HepG2 (cell line): ENCODE measurements around the gene THAP2. TPM values are rescaled to one million over a fixed set of nuclear protein-coding genes. Genes with fewer than 3 reads are reported as not detected.

Experiments
- ATAC-seq: fragments of 200-7000 bp; cut with Tn5 transposase; 3 replicates; pipeline ENCODE4 v1.9.1; 2020; ENCODE audit warnings: mild to moderate bottlenecking, moderate library complexity
- BruUV-seq: library from RNA; stranded (reverse); fragments of 400-500 nt; replicated peaks from 2 replicates; lab custom pipeline; 2021; lab: Mats Ljungman, UMichigan
- CTCF ChIA-PET: fragments of 300-600 bp; formaldehyde crosslinking; extraction: SDS; loops from one replicate; lab custom pipeline; 2021; ENCODE audit warnings: low total read pairs, inconsistent platforms, low intra/inter-chr PET ratio; lab: Yijun Ruan, JAX
- POLR2A ChIA-PET: fragments of 350-600 bp; sonication (Branson Sonifier 250); formaldehyde crosslinking; loops from one replicate; lab custom pipeline; 2020; ENCODE audit warnings: antibody characterized with exemption, inconsistent platforms; lab: Yijun Ruan, JAX
- DNase-seq: peaks from one replicate; pipeline ENCODE4 v3.0.0-alpha.2; 2015; ENCODE audit warnings: low spot score
- FAIRE-seq: peaks from 3 replicates; lab custom pipeline; 2011; peaks lifted over from hg19 to GRCh38; lab: Jason Lieb, UNC
- H2AFZ ChIP-seq: one replicate; pipeline ENCODE4 v1.6.1; 2011; ENCODE audit warnings: low read length, inconsistent platforms
- H3K27ac ChIP-seq: fragments of 300-600 bp; 3 replicates; pipeline ENCODE4 v1.8.0; 2011; ENCODE audit warnings: mixed run types, mild to moderate bottlenecking, mixed read lengths, low read length, inconsistent platforms; ENCODE audit not compliant: insufficient read depth; ENCODE audit errors: extremely low read length
- H3K27me3 ChIP-seq, 2 experiments: fragments of 200-600 bp in 1 of 2; 2 replicates in 1 of 2; 3 replicates in 1 of 2; pipeline versions ENCODE4 v1.6.0 to v1.8.0; 2011; ENCODE audit warnings: low read length in 2 of 2, mild to moderate bottlenecking in 2 of 2, moderate library complexity in 2 of 2, inconsistent platforms in 1 of 2; ENCODE audit not compliant: insufficient read depth in 2 of 2, control insufficient read depth in 1 of 2
- H3K36me3 ChIP-seq, 2 experiments: fragments of 200-600 bp in 1 of 2; replicated peaks in 1 of 2; 2 replicates in 1 of 2; 3 replicates in 1 of 2; pipeline versions ENCODE4 v1.5.1 to v1.8.0; 2011; ENCODE audit warnings: low read length in 2 of 2, inconsistent platforms in 1 of 2; ENCODE audit not compliant: insufficient read depth in 2 of 2, control insufficient read depth in 1 of 2
- H3K4me1 ChIP-seq: 2 replicates; pipeline ENCODE4 v1.5.1; 2012; ENCODE audit warnings: low read length, inconsistent platforms; ENCODE audit not compliant: insufficient read depth
- H3K4me2 ChIP-seq: 2 replicates; pipeline ENCODE4 v1.6.0; 2011; ENCODE audit warnings: low read depth, low read length, inconsistent platforms
- H3K4me3 ChIP-seq, 3 experiments: fragments of 200-600 bp in 1 of 3; sonication (generic), shearing (Covaris generic) in 1 of 3; replicated peaks in 1 of 3; 2 replicates each; pipeline ENCODE4 v1.5.1; 2011 to 2016; ENCODE audit warnings: low read length in 3 of 3, inconsistent platforms in 2 of 3, low read depth in 2 of 3, mild to moderate bottlenecking in 2 of 3, control low read depth in 1 of 3, mixed read lengths in 1 of 3; ENCODE audit not compliant: insufficient read depth in 1 of 3
- H3K79me2 ChIP-seq: one replicate; pipeline ENCODE4 v1.6.1; 2011; ENCODE audit warnings: low read length, inconsistent platforms; ENCODE audit not compliant: insufficient read depth
- H3K9ac ChIP-seq: 2 replicates; pipeline ENCODE4 v1.6.0; 2011; ENCODE audit warnings: mild to moderate bottlenecking, low read depth, low read length, inconsistent platforms; ENCODE audit not compliant: insufficient read depth
- H3K9me3 ChIP-seq: 2 replicates; pipeline ENCODE4 v1.5.1; 2012; ENCODE audit warnings: mild to moderate bottlenecking, low read length
- H4K20me1 ChIP-seq: 2 replicates; pipeline ENCODE4 v1.6.0; 2011; ENCODE audit warnings: inconsistent platforms, mild to moderate bottlenecking, low read length, moderate library complexity; ENCODE audit not compliant: insufficient read depth
- MED1 ChIP-seq: sonication (generic); formaldehyde crosslinking; IDR thresholded peaks from 2 replicates; pipeline ENCODE4 v1.4.0; 2020; ENCODE audit warnings: missing genetic modification reagents
- PAWR ChIP-seq: sonication (generic); formaldehyde crosslinking; IDR thresholded peaks from 2 replicates; pipeline ENCODE4 v1.4.0; 2020; ENCODE audit warnings: missing genetic modification reagents, mild to moderate bottlenecking, borderline replicate concordance
- POLR2A ChIP-seq, 2 experiments: IDR thresholded peaks; 2 replicates each; pipeline ENCODE4 v1.6.1; 2011; ENCODE audit warnings: low read depth in 2 of 2, low read length in 2 of 2, mild to moderate bottlenecking in 1 of 2, moderate library complexity in 1 of 2; ENCODE audit not compliant: insufficient read depth in 1 of 2
- ZNF256 ChIP-seq: sonication (generic); formaldehyde crosslinking; conservative IDR thresholded peaks from 2 replicates; pipeline ENCODE4 v1.4.0; 2020; ENCODE audit warnings: missing genetic modification reagents
- ZNF260 ChIP-seq: sonication (generic); formaldehyde crosslinking; IDR thresholded peaks from 2 replicates; pipeline ENCODE4 v1.4.0; 2020; ENCODE audit warnings: missing genetic modification reagents, low read depth, mild to moderate bottlenecking, borderline replicate concordance
- ZNF530 ChIP-seq: sonication (generic); formaldehyde crosslinking; IDR thresholded peaks from 2 replicates; pipeline ENCODE4 v1.5.0; 2020; ENCODE audit warnings: low read depth, mild to moderate bottlenecking, missing genetic modification reagents
- ZNF550 ChIP-seq: sonication (generic); formaldehyde crosslinking; IDR thresholded peaks from 2 replicates; pipeline ENCODE4 v1.4.0; 2020; ENCODE audit warnings: mild to moderate bottlenecking, missing genetic modification reagents, borderline replicate concordance
- ZNF709 ChIP-seq: sonication (generic); formaldehyde crosslinking; IDR thresholded peaks from 2 replicates; pipeline ENCODE4 v1.5.0; 2020; ENCODE audit warnings: mild to moderate bottlenecking, missing genetic modification reagents
- ZNF749 ChIP-seq: sonication (generic); formaldehyde crosslinking; IDR thresholded peaks from 2 replicates; pipeline ENCODE4 v1.8.0; 2022; ENCODE audit warnings: mild to moderate bottlenecking, missing genetic modification reagents, moderate library complexity, borderline replicate concordance
- ZNF83 ChIP-seq: sonication (generic); formaldehyde crosslinking; IDR thresholded peaks from 2 replicates; pipeline ENCODE4 v1.4.0; 2020; ENCODE audit warnings: missing genetic modification reagents, mild to moderate bottlenecking, borderline replicate concordance
- WGBS: methylation state at CpG from one replicate; pipeline ENCODE4 v1.1.6; 2017; ENCODE audit warnings: low lambda C conversion rate; 5-methylcytosine and 5-hydroxymethylcytosine counted together
- in situ Hi-C: cut with HindIII; loops from 2 replicates; pipeline ENCODE4 v1.10.0; 2017; ENCODE audit warnings: low pct_unique_long_range_greater_than_20kb; ENCODE audit not compliant: extremely low pct_ligation_motif_present
- intact Hi-C: fragments of 100-400 bp; cut with micrococcal nuclease; formaldehyde crosslinking; loops from one replicate; pipeline ENCODE4 v1.10.0; 2022; ENCODE audit not compliant: unreplicated experiment
- polyA plus RNA-seq, 8 experiments: library from polyadenylated mRNA; depleted of rRNA in 3 of 8; stranded (reverse) in 7 of 8; unstranded in 1 of 8; fragments of >200 nt; fragmentation: Illumina TruSeq in 4 of 8; extraction: Trizol in 4 of 8; gene quantifications; 2 replicates each; pipeline versions ENCODE4 v1.2.1 to v1.2.3, GENCODE V29; 2011 to 2016; ENCODE audit warnings: low read depth in 4 of 8, missing spikeins in 1 of 8, mixed read lengths in 1 of 8; ENCODE audit not compliant: insufficient read depth in 1 of 8
- total RNA-seq, 5 experiments: library from RNA; depleted of rRNA; stranded (reverse); fragments of >200 nt; fragmentation: Illumina TruSeq; extraction: Trizol; gene quantifications; 2 replicates each; pipeline ENCODE4 v1.2.3, GENCODE V29; 2016; ENCODE audit warnings: low read depth in 1 of 5
- TF ChIP-seq, protein P1 (sequence below): IDR thresholded peaks from 2 replicates; pipeline ENCODE4 v1.6.1; 2012; ENCODE audit warnings: inconsistent platforms
- TF ChIP-seq, protein P2 (sequence below): sonication (generic); formaldehyde crosslinking; IDR thresholded peaks from 2 replicates; pipeline ENCODE4 v1.4.0; 2020; ENCODE audit warnings: missing genetic modification reagents
- TF ChIP-seq, protein P3 (sequence below): sonication (generic); formaldehyde crosslinking; IDR thresholded peaks from 2 replicates; pipeline ENCODE4 v1.4.0; 2020; ENCODE audit warnings: mild to moderate bottlenecking, missing genetic modification reagents, borderline replicate concordance

The THAP2 gene
- total and polyA plus RNA-seq, 2 of the 13 experiments (the other 11 are each of a cell fraction or from before 2014, with no cell fraction given), result 5.2 to 6.2 TPM

DNA sequence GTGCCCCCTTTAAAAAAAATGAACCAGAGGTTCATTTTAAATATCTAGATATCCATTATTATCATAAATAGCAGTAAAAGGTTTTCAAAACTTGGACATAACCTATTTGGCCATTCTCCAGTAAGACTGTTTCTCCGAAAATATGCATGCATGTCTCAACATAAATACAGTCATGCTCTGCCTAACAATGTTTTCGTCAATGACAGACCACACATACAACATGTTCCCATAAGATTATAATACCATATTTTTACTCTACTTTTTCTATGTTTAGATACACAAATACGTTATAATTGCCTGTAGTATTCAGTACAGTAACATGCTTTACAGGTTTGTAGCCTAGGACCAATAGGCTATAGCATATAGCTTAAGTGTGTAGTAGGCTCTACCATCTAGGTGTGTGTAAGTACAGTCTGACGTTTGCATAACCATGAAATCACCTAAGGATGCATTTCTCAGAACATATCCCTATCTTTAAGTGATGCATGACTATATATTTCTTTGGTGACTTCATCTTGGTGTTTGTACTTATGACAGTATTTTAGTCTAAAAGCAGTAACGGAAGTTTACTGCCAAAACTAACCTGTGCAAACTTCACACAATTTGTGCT, 25.0 kb downstream of the THAP2 start:
- no peak overlapping the region for H3K4me3 ChIP-seq
- H3K79me2 ChIP-seq, result peaks cover 9% of the 10 kb centered on the region
- no TSS peak for BruUV-seq
- no peak for FAIRE-seq
- TF ChIP-seq ZNF550 (no peak), POLR2A (IDR thresholded peaks at IDR 0.05; ENCODE audit: insufficient read depth in 1 of 2, low read depth in 2 of 2, low read length in 2 of 2) (no peak), MED1 (CRISPR knock-in tag) (no peak), ZNF256 (CRISPR knock-in tag) (no peak), ZNF709 (CRISPR knock-in tag) (no peak), ZNF749 (CRISPR knock-in tag) (no peak), ZNF260 (CRISPR knock-in tag) (no peak), ZNF83 (CRISPR knock-in tag) (no peak), ZNF530 (no peak), PAWR (no peak)
- TF ChIP-seq, protein P1, sequence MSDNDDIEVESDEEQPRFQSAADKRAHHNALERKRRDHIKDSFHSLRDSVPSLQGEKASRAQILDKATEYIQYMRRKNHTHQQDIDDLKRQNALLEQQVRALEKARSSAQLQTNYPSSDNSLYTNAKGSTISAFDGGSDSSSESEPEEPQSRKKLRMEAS, result no peak
- TF ChIP-seq, protein P2, sequence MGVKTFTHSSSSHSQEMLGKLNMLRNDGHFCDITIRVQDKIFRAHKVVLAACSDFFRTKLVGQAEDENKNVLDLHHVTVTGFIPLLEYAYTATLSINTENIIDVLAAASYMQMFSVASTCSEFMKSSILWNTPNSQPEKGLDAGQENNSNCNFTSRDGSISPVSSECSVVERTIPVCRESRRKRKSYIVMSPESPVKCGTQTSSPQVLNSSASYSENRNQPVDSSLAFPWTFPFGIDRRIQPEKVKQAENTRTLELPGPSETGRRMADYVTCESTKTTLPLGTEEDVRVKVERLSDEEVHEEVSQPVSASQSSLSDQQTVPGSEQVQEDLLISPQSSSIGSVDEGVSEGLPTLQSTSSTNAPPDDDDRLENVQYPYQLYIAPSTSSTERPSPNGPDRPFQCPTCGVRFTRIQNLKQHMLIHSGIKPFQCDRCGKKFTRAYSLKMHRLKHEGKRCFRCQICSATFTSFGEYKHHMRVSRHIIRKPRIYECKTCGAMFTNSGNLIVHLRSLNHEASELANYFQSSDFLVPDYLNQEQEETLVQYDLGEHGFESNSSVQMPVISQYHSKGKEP (CRISPR knock-in tag), result no peak
- TF ChIP-seq, protein P3, sequence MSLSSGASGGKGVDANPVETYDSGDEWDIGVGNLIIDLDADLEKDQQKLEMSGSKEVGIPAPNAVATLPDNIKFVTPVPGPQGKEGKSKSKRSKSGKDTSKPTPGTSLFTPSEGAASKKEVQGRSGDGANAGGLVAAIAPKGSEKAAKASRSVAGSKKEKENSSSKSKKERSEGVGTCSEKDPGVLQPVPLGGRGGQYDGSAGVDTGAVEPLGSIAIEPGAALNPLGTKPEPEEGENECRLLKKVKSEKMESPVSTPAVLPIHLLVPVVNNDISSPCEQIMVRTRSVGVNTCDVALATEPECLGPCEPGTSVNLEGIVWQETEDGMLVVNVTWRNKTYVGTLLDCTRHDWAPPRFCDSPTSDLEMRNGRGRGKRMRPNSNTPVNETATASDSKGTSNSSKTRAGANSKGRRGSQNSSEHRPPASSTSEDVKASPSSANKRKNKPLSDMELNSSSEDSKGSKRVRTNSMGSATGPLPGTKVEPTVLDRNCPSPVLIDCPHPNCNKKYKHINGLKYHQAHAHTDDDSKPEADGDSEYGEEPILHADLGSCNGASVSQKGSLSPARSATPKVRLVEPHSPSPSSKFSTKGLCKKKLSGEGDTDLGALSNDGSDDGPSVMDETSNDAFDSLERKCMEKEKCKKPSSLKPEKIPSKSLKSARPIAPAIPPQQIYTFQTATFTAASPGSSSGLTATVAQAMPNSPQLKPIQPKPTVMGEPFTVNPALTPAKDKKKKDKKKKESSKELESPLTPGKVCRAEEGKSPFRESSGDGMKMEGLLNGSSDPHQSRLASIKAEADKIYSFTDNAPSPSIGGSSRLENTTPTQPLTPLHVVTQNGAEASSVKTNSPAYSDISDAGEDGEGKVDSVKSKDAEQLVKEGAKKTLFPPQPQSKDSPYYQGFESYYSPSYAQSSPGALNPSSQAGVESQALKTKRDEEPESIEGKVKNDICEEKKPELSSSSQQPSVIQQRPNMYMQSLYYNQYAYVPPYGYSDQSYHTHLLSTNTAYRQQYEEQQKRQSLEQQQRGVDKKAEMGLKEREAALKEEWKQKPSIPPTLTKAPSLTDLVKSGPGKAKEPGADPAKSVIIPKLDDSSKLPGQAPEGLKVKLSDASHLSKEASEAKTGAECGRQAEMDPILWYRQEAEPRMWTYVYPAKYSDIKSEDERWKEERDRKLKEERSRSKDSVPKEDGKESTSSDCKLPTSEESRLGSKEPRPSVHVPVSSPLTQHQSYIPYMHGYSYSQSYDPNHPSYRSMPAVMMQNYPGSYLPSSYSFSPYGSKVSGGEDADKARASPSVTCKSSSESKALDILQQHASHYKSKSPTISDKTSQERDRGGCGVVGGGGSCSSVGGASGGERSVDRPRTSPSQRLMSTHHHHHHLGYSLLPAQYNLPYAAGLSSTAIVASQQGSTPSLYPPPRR (CRISPR knock-in tag), result no peak
- H3K36me3 ChIP-seq, result no peaks in the 10 kb centered on the region
- H3K27ac ChIP-seq, result no peak overlapping the region
- no peak for ATAC-seq
- no peaks in the 10 kb centered on the region for H3K27me3 ChIP-seq
- H3K9ac ChIP-seq, result no peak overlapping the region
- no peak overlapping the region for H2AFZ ChIP-seq
- no peaks in the 10 kb centered on the region for H3K9me3 ChIP-seq
- 98% methylated on average over 5 of the region's 5 CpGs for WGBS
- no peak overlapping the region for H3K4me2 ChIP-seq
- peaks cover 40% of the 10 kb centered on the region for H3K4me1 ChIP-seq
- CTCF ChIA-PET, result no interaction called here
- no peak for DNase-seq
- POLR2A ChIA-PET, result no interaction called here
- in situ Hi-C loops, result no loop called here
- H4K20me1 ChIP-seq, result no peaks in the 10 kb centered on the region
- intact Hi-C loops, result no loop called here
